ENCODE measurements around the gene KCNH2.

DNA sequence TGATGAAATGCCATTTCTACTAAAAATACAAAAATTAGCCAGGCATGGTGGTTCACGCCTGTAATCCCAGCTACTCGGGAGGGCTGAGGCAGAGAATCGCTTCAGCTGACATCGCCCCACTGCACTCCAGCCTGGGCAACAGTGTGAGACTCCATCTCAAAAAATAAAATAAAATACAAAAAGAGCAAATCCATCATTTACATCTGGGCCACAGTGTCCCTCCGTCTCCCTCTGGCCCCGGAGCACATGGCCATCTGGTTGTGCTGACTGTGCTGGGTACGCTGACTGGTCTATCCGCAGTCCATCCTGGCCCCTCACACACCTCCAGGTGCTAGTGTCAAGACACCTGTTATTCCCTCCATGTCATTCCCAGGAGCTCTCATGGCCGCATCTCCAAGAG, 42.1 kb downstream of the KCNH2 start:
- no peak for TF ChIP-seq POLR2A (IDR thresholded peaks at IDR 0.05; ENCODE audit: low read depth, low read length)
- TF ChIP-seq POLR2AphosphoS5 (IDR thresholded peaks at IDR 0.05; ENCODE audit: low read depth, low read length) = no peak

Measured in GM12892 (cell line).